A549 treated with RU486 at 1 μM for 4 hours (cell line): ENCODE results near the gene RAB19. TPM values are rescaled to one million over a fixed set of nuclear protein-coding genes. Genes with fewer than 3 reads are reported as not detected.

Experiments
- total RNA-seq: library from RNA; stranded (reverse); fragments of 200-300 nt; extraction: Qiagen RNA extraction; gene quantifications from 5 replicates; pipeline ENCODE4 v1.2.3, GENCODE V29; 2022; ENCODE audit warnings: low read depth

The RAB19 gene
- not detected in 5 replicates for total RNA-seq

GRCh38 chr7:140403878-140404564, at the start of gene RAB19:
Gene RAB19, plus strand, starts transcription at chr7:140404058. Its CDS starts 3,589 bp downstream, at chr7:140407647.

GRCh38 chr7:140397784-140398750, 5.8 kb upstream of the RAB19 start, which contains the start of gene SLC37A3:
Gene SLC37A3, minus strand, starts transcription at chr7:140398530. Its CDS starts 16,004 bp downstream, at chr7:140382526.

Other genes starting within 250 kb of the RAB19 start
- gene KDM7A, start 227.1 kb upstream of the RAB19 start, total RNA-seq: 2.0 to 2.9 TPM (median 2.7 TPM) in 5 replicates
- gene SLC37A3, start 5.5 kb upstream of the RAB19 start, total RNA-seq: 21.0 to 30.2 TPM (median 29.6 TPM) in 5 replicates
- gene MKRN1, start 75.4 kb downstream of the RAB19 start, total RNA-seq: 42.4 to 75.4 TPM (median 57.2 TPM) in 5 replicates
- gene DENND2A, start 236.8 kb downstream of the RAB19 start, total RNA-seq: 0.22 to 0.45 TPM (median 0.32 TPM) in 5 replicates